K562 (cell line): ENCODE measurements around the gene HCAR3. TPM values are rescaled to one million over a fixed set of nuclear protein-coding genes. Genes with fewer than 3 reads are reported as not detected.
"Not testable (repeated sequence)": the region's sequence is repeated elsewhere in the genome, so short reads cannot be mapped to it uniquely, and the experiment has no call there.

Experiments
- ATAC-seq: fragments of 200-7000 bp; cut with Tn5 transposase; 3 replicates; pipeline ENCODE4 v1.9.1; 2020; ENCODE audit warnings: moderate library complexity
- BruUV-seq: library from RNA; stranded (reverse); fragments of 400-500 nt; replicated peaks from 2 replicates; lab custom pipeline; 2021; lab: Mats Ljungman, UMichigan
- CTCF ChIA-PET: fragments of 300-600 bp; formaldehyde crosslinking; extraction: SDS; loops from one replicate; lab custom pipeline; 2021; ENCODE audit warnings: low intra/inter-chr PET ratio; lab: Yijun Ruan, JAX
- POLR2A ChIA-PET: fragments of 300-600, 350-650 bp; sonication (Branson Sonifier 250); formaldehyde crosslinking; extraction: SDS; loops from one replicate; lab custom pipeline; 2021; ENCODE audit warnings: antibody characterized with exemption, inconsistent platforms; lab: Yijun Ruan, JAX
- DNase-seq, 4 experiments: peaks; one replicate each; pipeline versions ENCODE4 v3.0.0 to v3.0.0-alpha.2; 2011 to 2018; ENCODE audit warnings: low spot score in 3 of 4, mixed read lengths in 3 of 4; ENCODE audit errors: extremely low read depth in 1 of 4
- FAIRE-seq: peaks from 2 replicates; lab custom pipeline; 2011; peaks lifted over from hg19 to GRCh38; lab: Jason Lieb, UNC
- H2AFZ ChIP-seq: 2 replicates; pipeline ENCODE4 v1.6.0; 2011; ENCODE audit warnings: low read depth, low read length, control low read depth, inconsistent platforms
- H3K27ac ChIP-seq: fragments of 200-600 bp; 3 replicates; pipeline ENCODE4 v1.8.0; 2011; ENCODE audit warnings: low read depth, mild to moderate bottlenecking, control low read depth, inconsistent platforms, low read length, moderate library complexity, mixed read lengths; ENCODE audit errors: extremely low read depth
- H3K27me3 ChIP-seq, 2 experiments: fragments of 300-600 bp in 1 of 2; 2 replicates in 1 of 2; 3 replicates in 1 of 2; pipeline versions ENCODE4 v1.6.0 to v1.8.0; 2011; ENCODE audit warnings: inconsistent platforms in 2 of 2, low read length in 2 of 2, mild to moderate bottlenecking in 1 of 2, mixed read lengths in 1 of 2, moderate library complexity in 1 of 2; ENCODE audit not compliant: control insufficient read depth in 2 of 2, insufficient read depth in 2 of 2
- H3K36me3 ChIP-seq: fragments of 300-600 bp; 3 replicates; pipeline ENCODE4 v1.8.0; 2011; ENCODE audit warnings: mild to moderate bottlenecking, low read length, inconsistent platforms; ENCODE audit not compliant: control insufficient read depth, insufficient read depth
- H3K4me1 ChIP-seq, 2 experiments: fragments of 200-600 bp in 1 of 2; replicated peaks in 1 of 2; 2 replicates in 1 of 2; 3 replicates in 1 of 2; pipeline versions ENCODE4 v1.5.1 to v1.8.0; 2011; ENCODE audit warnings: inconsistent platforms in 2 of 2, low read length in 2 of 2, mild to moderate bottlenecking in 1 of 2, mixed read lengths in 1 of 2, moderate library complexity in 1 of 2; ENCODE audit not compliant: control insufficient read depth in 2 of 2, insufficient read depth in 2 of 2
- H3K4me2 ChIP-seq: 2 replicates; pipeline ENCODE4 v1.6.1; 2011; ENCODE audit warnings: low read length, control low read depth, inconsistent platforms, mixed read lengths; ENCODE audit not compliant: insufficient read depth
- H3K4me3 ChIP-seq: fragments of 200-600 bp; sonication (generic), shearing (Covaris generic); 2 replicates; pipeline ENCODE4 v1.5.1; 2016; ENCODE audit warnings: control low read depth, inconsistent platforms
- H3K79me2 ChIP-seq: fragments of 200-600 bp; 3 replicates; pipeline ENCODE4 v1.8.0; 2011; ENCODE audit warnings: low read length, inconsistent platforms; ENCODE audit not compliant: control insufficient read depth, insufficient read depth
- H3K9ac ChIP-seq, 2 experiments: 2 replicates each; pipeline versions ENCODE4 v1.6.0 to v1.6.1; 2011; ENCODE audit warnings: low read depth in 2 of 2, low read length in 2 of 2, control low read depth in 1 of 2, inconsistent platforms in 1 of 2, mild to moderate bottlenecking in 1 of 2, mixed read lengths in 1 of 2; ENCODE audit not compliant: insufficient read depth in 1 of 2
- H3K9me1 ChIP-seq: one replicate; pipeline ENCODE4 v1.6.0; 2011; ENCODE audit warnings: inconsistent platforms, mild to moderate bottlenecking, low read length, moderate library complexity; ENCODE audit not compliant: control insufficient read depth, insufficient read depth
- H3K9me3 ChIP-seq: replicated peaks from 2 replicates; pipeline ENCODE4 v1.5.1; 2011; ENCODE audit warnings: low read depth, low read length, inconsistent platforms; ENCODE audit not compliant: control insufficient read depth, insufficient read depth
- H4K20me1 ChIP-seq: replicated peaks from 2 replicates; pipeline ENCODE4 v1.6.1; 2011; ENCODE audit warnings: low read length, inconsistent platforms, mixed read lengths; ENCODE audit not compliant: control insufficient read depth, insufficient read depth
- ARID1B ChIP-seq: fragments of 450-650 bp; IDR thresholded peaks from 2 replicates; pipeline ENCODE4 v1.6.1; 2016; ENCODE audit warnings: antibody characterized with exemption, mild to moderate bottlenecking, inconsistent platforms
- CBFA2T2 ChIP-seq: fragments of 450-650 bp; conservative IDR thresholded peaks from 2 replicates; pipeline ENCODE4 v1.6.1; 2017; ENCODE audit warnings: mild to moderate bottlenecking
- CBFA2T3 ChIP-seq: fragments of 450-650 bp; IDR thresholded peaks from 2 replicates; pipeline ENCODE4 v1.6.1; 2017
- CTBP1 ChIP-seq: fragments of 450-650 bp; IDR thresholded peaks from 2 replicates; pipeline ENCODE4 v1.6.1; 2016; ENCODE audit warnings: borderline replicate concordance
- CXXC5 ChIP-seq: fragments of 250-450 bp; sonication (Bioruptor Pico); IDR thresholded peaks from 2 replicates; pipeline ENCODE4 v1.8.0; 2022; ENCODE audit warnings: inconsistent platforms, mild to moderate bottlenecking, moderate library complexity
- DPF2 ChIP-seq: fragments of 450-650 bp; IDR thresholded peaks from 2 replicates; pipeline ENCODE4 v1.6.1; 2016
- KDM1A ChIP-seq, 2 experiments: fragments of 450-650 bp; IDR thresholded peaks; 2 replicates each; pipeline ENCODE4 v1.6.1; 2016; ENCODE audit warnings: mild to moderate bottlenecking in 2 of 2
- MBD2 ChIP-seq: sonication (generic); IDR thresholded peaks from 2 replicates; pipeline ENCODE4 v1.6.1; 2016; ENCODE audit warnings: low read depth, borderline replicate concordance
- MTA2 ChIP-seq: fragments of 450-650 bp; IDR thresholded peaks from 2 replicates; pipeline ENCODE4 v1.6.1; 2016; ENCODE audit warnings: low read depth
- NCOR1 ChIP-seq: fragments of 450-650 bp; IDR thresholded peaks from 2 replicates; pipeline ENCODE4 v1.6.1; 2016; ENCODE audit warnings: mild to moderate bottlenecking, moderate library complexity
- NFIC ChIP-seq: fragments of 450-650 bp; IDR thresholded peaks from 2 replicates; pipeline ENCODE4 v1.6.1; 2017; ENCODE audit warnings: mild to moderate bottlenecking, inconsistent platforms
- NONO ChIP-seq, 2 experiments: fragments of 200-400 bp in 1 of 2; fragments of 450-650 bp in 1 of 2; formaldehyde crosslinking in 1 of 2; IDR thresholded peaks; 2 replicates each; pipeline ENCODE4 v1.6.1; 2017; ENCODE audit warnings: low read depth in 2 of 2, mild to moderate bottlenecking in 2 of 2, moderate library complexity in 2 of 2, low read length in 1 of 2
- PML ChIP-seq: IDR thresholded peaks from 2 replicates; pipeline ENCODE4 v1.6.1; 2012; ENCODE audit warnings: low read length, inconsistent platforms
- SMAD4 ChIP-seq: fragments of 250-450 bp; sonication (Bioruptor Pico); conservative IDR thresholded peaks from 2 replicates; pipeline ENCODE4 v1.8.0; 2021; ENCODE audit warnings: inconsistent platforms, mild to moderate bottlenecking, moderate library complexity
- SMARCA4 ChIP-seq: fragments of 450-650 bp; IDR thresholded peaks from 2 replicates; pipeline ENCODE4 v1.6.1; 2016
- SMARCE1 ChIP-seq: fragments of 450-650 bp; IDR thresholded peaks from 2 replicates; pipeline ENCODE4 v1.7.1; 2016; ENCODE audit warnings: mild to moderate bottlenecking
- SOX6 ChIP-seq: fragments of 450-650 bp; IDR thresholded peaks from 2 replicates; pipeline ENCODE4 v1.6.1; 2014; ENCODE audit warnings: mild to moderate bottlenecking
- TCF3 ChIP-seq: sonication (generic); formaldehyde crosslinking; IDR thresholded peaks from 2 replicates; pipeline ENCODE4 v1.4.0; 2020; ENCODE audit warnings: mild to moderate bottlenecking, missing genetic modification reagents
- TEAD4 ChIP-seq, 2 experiments: sonication (generic) in 1 of 2; formaldehyde crosslinking in 1 of 2; IDR thresholded peaks; 2 replicates each; pipeline versions ENCODE4 v1.6.1 to v1.8.0; 2012 to 2022; ENCODE audit warnings: borderline replicate concordance in 1 of 2, inconsistent platforms in 1 of 2, low read length in 1 of 2, mild to moderate bottlenecking in 1 of 2, missing genetic modification reagents in 1 of 2
- ZEB2 ChIP-seq: fragments of 450-650 bp; IDR thresholded peaks from 2 replicates; pipeline ENCODE4 v1.6.1; 2016
- ZFX ChIP-seq: sonication (generic); formaldehyde crosslinking; IDR thresholded peaks from 2 replicates; pipeline ENCODE4 v1.8.0; 2022; ENCODE audit warnings: mild to moderate bottlenecking, missing genetic modification reagents, moderate library complexity
- WGBS: fragments of 100-300 bp; shearing (Covaris generic); methylation state at CpG from one replicate; pipeline ENCODE4 v1.1.6; 2016; ENCODE audit warnings: low coverage, mixed read lengths; ENCODE audit not compliant: insufficient coverage; ENCODE audit errors: missing lambda C conversion rate; 5-methylcytosine and 5-hydroxymethylcytosine counted together
- in situ Hi-C: fragments of 300-500 bp; cut with MboI; formaldehyde crosslinking; loops from 4 replicates; pipeline ENCODE4 v1.15.0; 2018; ENCODE audit warnings: inconsistent platforms, mixed read lengths
- intact Hi-C: fragments of 100-400 bp; cut with micrococcal nuclease; formaldehyde crosslinking; loops from 2 replicates; pipeline ENCODE4 v1.14.2; 2022
- polyA plus RNA-seq, 8 experiments: library from polyadenylated mRNA; depleted of rRNA in 4 of 8; stranded (reverse) in 5 of 8; unstranded in 3 of 8; fragments of >200 nt; fragmentation: Nextera tagmentation in 2 of 8; fragmentation: Illumina TruSeq in 1 of 8; extraction: Ambion mirVana in 2 of 8; extraction: Trizol in 1 of 8; gene quantifications; 2 replicates each; pipeline versions ENCODE4 v1.2.1 to v1.2.3, GENCODE V29; 2011 to 2014; ENCODE audit warnings: inconsistent platforms in 1 of 8, missing spikeins in 1 of 8
- total RNA-seq, 7 experiments: library from RNA; depleted of rRNA in 6 of 7; stranded (reverse); fragments of >200 nt in 6 of 7; fragmentation: Illumina TruSeq in 2 of 7; extraction: Trizol in 2 of 7; gene quantifications; 2 replicates each; pipeline versions ENCODE4 v1.2.1 to v1.2.3, GENCODE V29; 2011 to 2021; ENCODE audit warnings: low replicate concordance in 1 of 7
- TF ChIP-seq, protein P1 (sequence below): sonication (generic); formaldehyde crosslinking; IDR thresholded peaks from 2 replicates; pipeline ENCODE4 v1.8.0; 2022; ENCODE audit warnings: mild to moderate bottlenecking, missing genetic modification reagents

Gene HCAR3
- total and polyA plus RNA-seq, 9 of the 15 experiments (the other 6 are each of a cell fraction or from before 2014, with no cell fraction given) = not detected

- TF ChIP-seq MBD2 = peak; percentile 61; the same call in 1 of the 2 replicates
- TF ChIP-seq, protein P1, sequence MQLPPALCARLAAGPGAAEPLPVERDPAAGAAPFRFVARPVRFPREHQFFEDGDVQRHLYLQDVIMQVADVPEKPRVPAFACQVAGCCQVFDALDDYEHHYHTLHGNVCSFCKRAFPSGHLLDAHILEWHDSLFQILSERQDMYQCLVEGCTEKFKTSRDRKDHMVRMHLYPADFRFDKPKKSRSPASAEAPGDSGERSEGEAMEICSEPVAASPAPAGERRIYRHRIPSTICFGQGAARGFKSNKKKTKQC (CRISPR knock-in tag) = peak; percentile 27; the same call in 1 of the 2 replicates
Measured at GRCh38 chr12:122752464-122753318, 36.1 kb upstream of the HCAR3 start, which contains the start of gene DENR (continued).

DNA sequence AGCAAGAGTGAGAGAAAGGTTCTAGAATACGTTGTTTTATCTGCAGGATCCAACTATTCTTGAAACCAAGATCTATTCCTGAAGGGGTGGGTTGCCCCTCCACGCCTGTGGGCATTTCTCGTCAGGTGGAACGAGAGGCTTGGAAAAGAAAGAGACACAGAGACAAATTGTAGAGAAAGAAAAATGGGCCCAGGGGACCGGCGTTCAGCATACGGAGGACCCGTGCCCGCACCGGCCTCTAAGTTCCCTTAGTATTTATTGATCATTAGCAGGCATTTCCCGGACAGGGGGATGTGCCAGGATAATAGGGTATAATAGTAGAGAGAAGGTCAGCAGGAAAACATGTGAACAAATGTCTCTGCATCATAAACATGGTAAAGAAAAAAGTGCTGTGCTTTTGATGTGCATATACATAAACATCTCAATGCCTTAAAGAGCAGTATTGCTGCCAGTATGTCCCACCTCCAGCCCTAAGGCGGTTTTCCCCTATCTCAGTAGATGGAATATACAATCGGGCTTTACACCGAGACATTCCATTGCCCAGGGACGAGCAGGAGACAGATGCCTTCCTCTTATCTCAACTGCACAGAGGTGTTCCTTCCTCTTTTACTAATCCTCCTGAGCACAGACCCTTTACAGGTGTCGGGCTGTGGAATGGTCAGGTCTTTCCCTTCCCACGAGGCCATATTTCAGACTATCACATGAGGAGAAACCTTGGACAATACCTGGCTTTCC, 34.3 kb upstream of the HCAR3 start:
- 0 out of 3 replicates have a peak overlapping the region, but pooled peaks have one; percentile 26 for H3K27ac ChIP-seq
- H3K9ac ChIP-seq; POLR2A ChIA-PET; BruUV-seq; H3K9me1 ChIP-seq; H3K9me3 ChIP-seq; FAIRE-seq; ATAC-seq; H4K20me1 ChIP-seq; H3K27me3 ChIP-seq; H3K4me3 ChIP-seq; TF ChIP-seq TEAD4 (CRISPR knock-in tag; IDR thresholded peaks at IDR 0.05; ENCODE audit: borderline replicate concordance): not testable (repeated sequence)
- peaks cover 27% of the 10 kb centered on the region for H3K79me2 ChIP-seq
- H3K4me2 ChIP-seq = peak overlapping the region; percentile 30; the same call in 1 of the 2 replicates
- 31% methylated on average over 16 of the region's 17 CpGs for WGBS
- peak in 1 of 4 experiments; percentile 54 for DNase-seq
- in situ Hi-C loops = loop anchor here (5.0 kb wide), 1 partner anchor 114 kb away; no protein-coding TSS in a partner anchor
- intact Hi-C loops = loop anchor here (10.0 kb wide), 1 partner anchor 356 kb away; no protein-coding TSS in a partner anchor
- H3K36me3 ChIP-seq = peaks cover 24% of the 10 kb centered on the region
- CTCF ChIA-PET = interaction anchor here (0.6 to 4.1 kb wide), 2 partner anchors 114 to 512 kb away, joined by 3 to 61 read pairs; no protein-coding TSS in a partner anchor
- H2AFZ ChIP-seq = peak overlapping the region; percentile 62
- H3K4me1 ChIP-seq = peaks cover 18 to 26% of the 10 kb centered on the region in 2 experiments; a peak in 4 of 5 replicates
- TF ChIP-seq NCOR1 (peak; percentile 60), KDM1A (IDR thresholded peaks at IDR 0.05) (peak; percentile 40 to 69; a peak in 2 of 4 replicates), NFIC (peak; percentile 45; the same call in 1 of the 2 replicates), CTBP1 (peak; percentile 95), NONO (IDR thresholded peaks at IDR 0.05; ENCODE audit: low read depth in 2 of 2, low read length in 1 of 2) (peak in 1 of 2 experiments; percentile 30; a peak in 1 of 4 replicates), DPF2 (peak; percentile 67), CBFA2T3 (peak; percentile 90), TEAD4 (IDR thresholded peaks at IDR 0.05; ENCODE audit: low read length) (peak; percentile 80), SMARCE1 (peak; percentile 75; the same call in 1 of the 2 replicates), SMARCA4 (peak; percentile 70), ZFX (CRISPR knock-in tag) (peak; percentile 20; the same call in 1 of the 2 replicates), SMAD4 (CRISPR knock-in tag) (peak; percentile 75), TCF3 (peak; percentile 87), ZEB2 (peak; percentile 97), CBFA2T2 (peak; percentile 88), PML (0 out of 2 replicates have a peak, but pooled peaks have one; percentile 45), ARID1B (peak; percentile 88), CXXC5 (CRISPR knock-in tag) (peak; percentile 56), SOX6 (peak; percentile 76; the same call in 1 of the 2 replicates), MTA2 (peak; percentile 65)
